B cell (primary cell): ENCODE results near the gene SPSB3. TPM values are rescaled to one million over a fixed set of nuclear protein-coding genes. Genes with fewer than 3 reads are reported as not detected.

Experiments
- ATAC-seq: fragments of 200-7000 bp; cut with Tn5 transposase; one replicate; pipeline ENCODE4 v1.10.0; 2021; ENCODE audit warnings: low read depth, mild to moderate bottlenecking, moderate number of reproducible peaks, moderate library complexity
- CTCF ChIA-PET: fragments of 350-600 bp; sonication (Branson Sonifier 250); formaldehyde crosslinking; loops from one replicate; lab custom pipeline; 2021; ENCODE audit warnings: antibody characterized with exemption, inconsistent platforms; lab: Charles Lee
- POLR2A ChIA-PET: fragments of 350-600 bp; sonication (Branson Sonifier 250); formaldehyde crosslinking; loops from one replicate; lab custom pipeline; 2021; ENCODE audit warnings: antibody characterized with exemption; lab: Charles Lee
- DNase-seq: peaks from one replicate; pipeline ENCODE4 v3.0.0; 2013
- H2AFZ ChIP-seq: 2 replicates; pipeline ENCODE4 v1.6.1; 2012; ENCODE audit warnings: mild to moderate bottlenecking, low read depth, low read length; ENCODE audit not compliant: insufficient read depth, poor library complexity, severe bottlenecking
- H3K27ac ChIP-seq, 2 donors: 1 replicate in 1 of 2; 2 replicates in 1 of 2; pipeline ENCODE4 v1.5.1; 2012 to 2013; ENCODE audit warnings: low read length in 2 of 2, mild to moderate bottlenecking in 2 of 2, moderate library complexity in 1 of 2
- H3K27me3 ChIP-seq, 4 experiments: fragments of 200-600 bp in 1 of 4; sonication (generic) in 1 of 4; replicated peaks in 1 of 4; 1 replicate in 2 of 4; 2 replicates in 2 of 4; pipeline versions ENCODE4 v1.6.1 to v1.7.0; 2013 to 2016; ENCODE audit warnings: low read length in 3 of 4, mild to moderate bottlenecking in 2 of 4, mixed read lengths in 1 of 4, moderate library complexity in 1 of 4; ENCODE audit not compliant: insufficient read depth in 4 of 4, control insufficient read depth in 3 of 4; ENCODE audit errors: control extremely low read depth in 1 of 4
- H3K36me3 ChIP-seq, 2 experiments: replicated peaks in 1 of 2; 1 replicate in 1 of 2; 2 replicates in 1 of 2; pipeline versions ENCODE4 v1.6.1 to v1.7.1; 2013; ENCODE audit warnings: low read length in 1 of 2; ENCODE audit not compliant: insufficient read depth in 2 of 2, control insufficient read depth in 1 of 2; ENCODE audit errors: control extremely low read depth in 1 of 2, extremely low read depth in 1 of 2
- H3K4me1 ChIP-seq, 2 donors: fragments of 200-600 bp in 1 of 2; sonication (generic) in 1 of 2; 1 replicate in 1 of 2; 2 replicates in 1 of 2; pipeline versions ENCODE4 v1.5.1 to v1.6.1; 2013 to 2017; ENCODE audit warnings: low read length in 2 of 2; ENCODE audit not compliant: control insufficient read depth in 2 of 2, insufficient read depth in 2 of 2
- H3K4me2 ChIP-seq: replicated peaks from 2 replicates; pipeline ENCODE3; 2012; ENCODE audit warnings: mild to moderate bottlenecking, low read depth, low read length; ENCODE audit not compliant: poor library complexity, severe bottlenecking
- H3K4me3 ChIP-seq, 5 experiments: fragments of 200-600 bp in 1 of 5; sonication (generic) in 1 of 5; 1 replicate in 3 of 5; 2 replicates in 2 of 5; pipeline versions ENCODE4 v1.5.1 to v1.7.0; 2011 to 2016; ENCODE audit warnings: low read length in 4 of 5, mild to moderate bottlenecking in 4 of 5, low read depth in 2 of 5, control low read depth in 1 of 5, moderate library complexity in 1 of 5; ENCODE audit not compliant: insufficient read depth in 1 of 5; ENCODE audit errors: control extremely low read depth in 1 of 5, extremely low read depth in 1 of 5
- H3K79me2 ChIP-seq: fragments of 200-600 bp; sonication (generic); one replicate; pipeline ENCODE4 v1.6.0; 2016; ENCODE audit warnings: low read length; ENCODE audit not compliant: control insufficient read depth, insufficient read depth
- H3K9ac ChIP-seq: fragments of 200-600 bp; sonication (generic); 2 replicates; pipeline ENCODE4 v1.6.1; 2017; ENCODE audit warnings: mild to moderate bottlenecking, low read length, moderate library complexity
- H3K9me3 ChIP-seq, 3 donors: one replicate each; pipeline versions ENCODE4 v1.6.1 to v1.7.1; 2013; ENCODE audit warnings: low read length in 2 of 3; ENCODE audit not compliant: control insufficient read depth in 2 of 3, insufficient read depth in 1 of 3; ENCODE audit errors: control extremely low read depth in 1 of 3
- H4K20me1 ChIP-seq: 2 replicates; pipeline ENCODE4 v1.6.0; 2012; ENCODE audit warnings: mild to moderate bottlenecking, low read length; ENCODE audit not compliant: insufficient read depth, control insufficient read depth, poor library complexity, severe bottlenecking
- H3K27ac Mint-ChIP-seq: one replicate; pipeline ENCODE4 v1.8.0; 2021; ENCODE audit warnings: mixed read lengths
- H3K27me3 Mint-ChIP-seq: one replicate; pipeline ENCODE4 v1.8.0; 2021; ENCODE audit warnings: mixed read lengths
- H3K4me1 Mint-ChIP-seq: one replicate; pipeline ENCODE4 v1.8.0; 2021; ENCODE audit warnings: mixed read lengths
- H3K4me3 Mint-ChIP-seq: one replicate; pipeline ENCODE4 v1.8.0; 2021; ENCODE audit warnings: mixed read lengths
- H3K9me3 Mint-ChIP-seq: one replicate; pipeline ENCODE4 v1.8.0; 2022; ENCODE audit warnings: mixed read lengths; ENCODE audit not compliant: insufficient read depth
- EZH2 ChIP-seq: IDR thresholded peaks from 2 replicates; pipeline ENCODE4 v1.6.1; 2012; ENCODE audit warnings: borderline replicate concordance, low read depth, mild to moderate bottlenecking, moderate library complexity, low read length; ENCODE audit not compliant: insufficient read depth, poor library complexity, severe bottlenecking
- WGBS: methylation state at CpG from one replicate; pipeline ENCODE4 v1.1.5; 2013; ENCODE audit warnings: missing lambda C conversion rate; ENCODE audit not compliant: insufficient coverage; 5-methylcytosine and 5-hydroxymethylcytosine counted together
- intact Hi-C: fragments of 100-400 bp; cut with micrococcal nuclease; formaldehyde crosslinking; loops from one replicate; pipeline ENCODE4 v1.10.0; 2022
- polyA plus RNA-seq: library from polyadenylated mRNA; depleted of rRNA; stranded (reverse); fragments of >200 nt; gene quantifications from 2 replicates; pipeline ENCODE4 v1.2.3, GENCODE V29; 2012
- total RNA-seq, 2 donors: library from RNA; stranded (reverse); fragments of 120-200 nt in 1 of 2; gene quantifications; 1 replicate in 1 of 2; 2 replicates in 1 of 2; pipeline versions ENCODE4 v1.2.3 to v1.2.4, GENCODE V29; 2013 to 2022
- TF ChIP-seq, protein P1 (sequence below): fragments of 200-600 bp; IDR thresholded peaks from one replicate; pipeline ENCODE4 v1.8.0; 2022; ENCODE audit warnings: antibody characterized with exemption, mild to moderate bottlenecking

Gene SPSB3
- total and polyA plus RNA-seq, 2 donors (not counting 1 experiment from before 2014, with no cell fraction given), result 91.2 to 264 TPM

DNA sequence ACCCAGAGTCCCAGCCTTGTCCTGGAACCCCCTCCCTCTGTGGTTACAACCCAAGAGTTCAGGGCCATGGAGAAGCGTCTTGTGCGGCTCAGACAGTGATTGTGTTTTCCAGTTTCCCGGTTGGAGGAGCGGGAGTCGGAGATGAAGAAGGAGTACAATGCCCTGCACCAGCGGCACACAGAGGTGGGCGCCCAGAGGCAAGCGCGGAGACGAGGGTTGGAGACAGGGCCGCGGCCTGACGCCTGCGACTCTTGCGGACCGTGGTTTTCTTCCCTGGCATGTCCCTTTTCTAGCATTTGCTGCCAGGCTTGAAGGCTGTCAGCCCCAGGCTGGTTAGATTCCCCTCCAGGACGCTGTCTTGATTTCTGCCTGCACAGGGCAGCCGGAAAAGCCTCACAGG lies 53.3 kb downstream of the SPSB3 start:
- Histone ChIP-seq H3K27ac (no peak overlapping the region), H3K79me2 (peaks cover 81% of the 10 kb centered on the region), H3K4me2 (no peak overlapping the region), H3K9me3 (no peaks in the 10 kb centered on the region), H3K4me3 (no peak overlapping the region), H2AFZ (no peak overlapping the region), H3K4me1 (peaks cover 16 to 29% of the 10 kb centered on the region in 2 donors), H4K20me1 (peaks cover 73% of the 10 kb centered on the region), H3K36me3 (peaks cover 0 to 62% of the 10 kb centered on the region in 2 experiments), H3K27me3 (no peaks in the 10 kb centered on the region), H3K9ac (no peak overlapping the region)
- no peak overlapping the region for H3K27ac Mint-ChIP-seq
- peaks cover 17% of the 10 kb centered on the region for H3K4me1 Mint-ChIP-seq
- ATAC-seq, result no peak
- 98% methylated on average over 18 of the region's 18 CpGs for WGBS
- no peak for DNase-seq
- H3K9me3 Mint-ChIP-seq, result no peaks in the 10 kb centered on the region
- intact Hi-C loops, result no loop called here
- H3K27me3 Mint-ChIP-seq, result no peaks in the 10 kb centered on the region
- H3K4me3 Mint-ChIP-seq, result no peak overlapping the region
- ChIA-PET POLR2A (no interaction called here), CTCF (no interaction called here)
- TF ChIP-seq, protein P1, sequence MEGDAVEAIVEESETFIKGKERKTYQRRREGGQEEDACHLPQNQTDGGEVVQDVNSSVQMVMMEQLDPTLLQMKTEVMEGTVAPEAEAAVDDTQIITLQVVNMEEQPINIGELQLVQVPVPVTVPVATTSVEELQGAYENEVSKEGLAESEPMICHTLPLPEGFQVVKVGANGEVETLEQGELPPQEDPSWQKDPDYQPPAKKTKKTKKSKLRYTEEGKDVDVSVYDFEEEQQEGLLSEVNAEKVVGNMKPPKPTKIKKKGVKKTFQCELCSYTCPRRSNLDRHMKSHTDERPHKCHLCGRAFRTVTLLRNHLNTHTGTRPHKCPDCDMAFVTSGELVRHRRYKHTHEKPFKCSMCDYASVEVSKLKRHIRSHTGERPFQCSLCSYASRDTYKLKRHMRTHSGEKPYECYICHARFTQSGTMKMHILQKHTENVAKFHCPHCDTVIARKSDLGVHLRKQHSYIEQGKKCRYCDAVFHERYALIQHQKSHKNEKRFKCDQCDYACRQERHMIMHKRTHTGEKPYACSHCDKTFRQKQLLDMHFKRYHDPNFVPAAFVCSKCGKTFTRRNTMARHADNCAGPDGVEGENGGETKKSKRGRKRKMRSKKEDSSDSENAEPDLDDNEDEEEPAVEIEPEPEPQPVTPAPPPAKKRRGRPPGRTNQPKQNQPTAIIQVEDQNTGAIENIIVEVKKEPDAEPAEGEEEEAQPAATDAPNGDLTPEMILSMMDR, result no peak
- no peak for TF ChIP-seq EZH2

DNA sequence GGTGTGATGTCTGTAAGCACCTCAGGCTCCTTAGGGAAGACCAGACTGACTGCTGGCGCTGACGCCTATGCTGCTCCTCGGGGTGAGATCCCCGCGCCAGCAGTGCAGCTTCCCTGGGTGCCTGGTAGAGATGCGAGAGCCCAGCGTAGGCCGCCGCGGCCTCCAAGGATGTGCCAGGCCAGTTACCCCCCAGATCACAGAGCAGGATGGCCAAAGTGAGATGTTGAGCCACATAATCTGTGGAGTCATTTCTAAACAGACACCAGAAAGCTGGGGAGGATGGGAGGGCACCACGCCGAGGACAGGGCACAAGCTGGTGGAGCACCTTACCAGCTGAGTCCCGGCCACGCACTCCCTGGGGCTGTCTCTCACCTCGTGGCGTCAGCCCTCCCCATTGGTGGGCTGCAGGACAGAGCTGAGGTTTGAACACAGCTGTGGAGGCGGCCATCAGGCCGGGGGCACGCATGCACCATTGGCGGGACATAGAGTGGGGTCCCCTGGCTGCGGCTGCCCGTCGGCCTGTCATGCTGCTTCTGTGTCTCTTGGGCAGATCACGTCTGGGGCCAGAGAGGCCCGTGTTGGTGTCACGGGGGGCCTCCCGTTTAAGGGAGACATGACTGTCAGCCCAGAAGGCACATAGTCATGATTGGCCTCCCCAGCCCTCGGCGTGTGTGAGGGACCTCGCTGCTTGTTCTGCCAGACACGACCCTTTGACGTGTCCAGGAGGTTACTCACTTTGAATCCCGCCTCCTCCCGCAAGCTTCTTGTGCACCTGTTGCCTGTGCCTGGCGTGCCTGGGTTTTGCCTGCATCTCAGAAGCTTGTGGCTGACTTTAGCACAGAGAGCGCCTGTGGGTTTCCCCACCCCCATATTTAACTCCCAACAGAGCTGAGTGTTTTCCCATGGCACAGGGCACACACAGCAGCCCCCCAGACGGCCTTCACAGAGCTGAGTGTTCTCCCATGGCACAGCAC lies 54.4 kb downstream of the SPSB3 start:
- H3K79me2 ChIP-seq, result peaks cover 81% of the 10 kb centered on the region
- peaks cover 27 to 40% of the 10 kb centered on the region in 2 donors for H3K4me1 ChIP-seq
- 94% methylated on average over 37 of the region's 37 CpGs for WGBS
- Mint-ChIP-seq H3K27ac (no peak overlapping the region), H3K4me1 (peaks cover 25% of the 10 kb centered on the region), H3K4me3 (no peak overlapping the region), H3K9me3 (no peaks in the 10 kb centered on the region), H3K27me3 (no peaks in the 10 kb centered on the region)
- H4K20me1 ChIP-seq, result peaks cover 73% of the 10 kb centered on the region
- CTCF ChIA-PET, result interaction anchor here (1.1 kb wide), 1 partner anchor 22 kb away, joined by 3 read pairs; the partner anchor contains the start of gene MAPK8IP3
- TF ChIP-seq EZH2, result no peak
- TF ChIP-seq, protein P1, result no peak
- no peak overlapping the region for H3K4me3 ChIP-seq
- no peak overlapping the region for H3K4me2 ChIP-seq
- DNase-seq, result no peak
- no peak overlapping the region for H3K27ac ChIP-seq
- H2AFZ ChIP-seq, result no peak overlapping the region
- no peaks in the 10 kb centered on the region for H3K9me3 ChIP-seq
- H3K27me3 ChIP-seq, result no peaks in the 10 kb centered on the region
- H3K36me3 ChIP-seq, result peaks cover 0 to 53% of the 10 kb centered on the region in 2 experiments
- ATAC-seq, result no peak
- POLR2A ChIA-PET, result no interaction called here
- intact Hi-C loops, result no loop called here
- H3K9ac ChIP-seq, result no peak overlapping the region
